ENCODE results near the gene GPR39.

GRCh38 chr2:132559921-132560320 is 143.3 kb downstream of the GPR39 start:
- TF ChIP-seq CTCF (IDR thresholded peaks at IDR 0.05; ENCODE audit: low read depth, low read length, poor library complexity, severe bottlenecking), result no peak
- TF ChIP-seq EZH2phosphoT487 (IDR thresholded peaks at IDR 0.05; ENCODE audit: borderline replicate concordance, low read length), result no peak
